AG04449 (cell line): ENCODE results near the gene RALB.
"Not testable (repeated sequence)": the region's sequence is repeated elsewhere in the genome, so short reads cannot be mapped to it uniquely, and the experiment has no call there.

Source experiments
- CTCF ChIA-PET: fragments of 350-600 bp; formaldehyde crosslinking; extraction: SDS; loops from one replicate; lab custom pipeline; 2021; ENCODE audit warnings: antibody characterized with exemption; lab: Yijun Ruan, JAX
- POLR2A ChIA-PET: fragments of 400-600, 350-600 bp; formaldehyde crosslinking; extraction: SDS; loops from one replicate; lab custom pipeline; 2020; ENCODE audit warnings: antibody characterized with exemption, inconsistent platforms; lab: Yijun Ruan, JAX
- DNase-seq: peaks from one replicate; pipeline ENCODE4 v3.0.0-alpha.2; 2010; ENCODE audit warnings: low read depth, low spot score
- H3K4me3 ChIP-seq: 2 replicates; pipeline ENCODE4 v1.5.1; 2011; ENCODE audit warnings: low read depth, mild to moderate bottlenecking, control low read depth, low read length
- TF ChIP-seq, protein P1 (sequence below): IDR thresholded peaks from one replicate; pipeline ENCODE4 v1.5.1; 2011; ENCODE audit warnings: mild to moderate bottlenecking, moderate library complexity, low read length, control low read depth, inconsistent platforms; ENCODE audit not compliant: insufficient read depth; ENCODE audit errors: missing control alignments

RALB gene

DNA sequence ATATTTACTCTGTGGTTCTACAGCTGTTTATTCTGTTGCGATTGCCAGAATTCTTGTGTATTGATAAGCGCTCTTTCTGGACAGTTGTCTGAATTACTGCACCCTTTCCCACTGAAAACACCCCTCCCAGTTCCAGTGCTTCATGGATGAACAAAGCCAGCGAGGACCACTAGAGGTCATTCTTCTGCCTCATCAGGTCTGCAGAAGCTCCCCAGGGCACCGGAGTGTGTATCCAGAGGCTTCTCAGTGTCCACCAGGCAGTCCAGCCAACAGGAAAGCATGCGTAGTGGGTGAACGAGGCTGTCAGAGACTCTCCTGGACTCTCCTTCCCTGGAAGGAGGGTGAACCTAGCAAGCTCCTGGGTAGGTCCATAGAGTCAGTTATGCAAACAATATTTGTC is 52.6 kb downstream of the RALB start:
- TF ChIP-seq, protein P1, sequence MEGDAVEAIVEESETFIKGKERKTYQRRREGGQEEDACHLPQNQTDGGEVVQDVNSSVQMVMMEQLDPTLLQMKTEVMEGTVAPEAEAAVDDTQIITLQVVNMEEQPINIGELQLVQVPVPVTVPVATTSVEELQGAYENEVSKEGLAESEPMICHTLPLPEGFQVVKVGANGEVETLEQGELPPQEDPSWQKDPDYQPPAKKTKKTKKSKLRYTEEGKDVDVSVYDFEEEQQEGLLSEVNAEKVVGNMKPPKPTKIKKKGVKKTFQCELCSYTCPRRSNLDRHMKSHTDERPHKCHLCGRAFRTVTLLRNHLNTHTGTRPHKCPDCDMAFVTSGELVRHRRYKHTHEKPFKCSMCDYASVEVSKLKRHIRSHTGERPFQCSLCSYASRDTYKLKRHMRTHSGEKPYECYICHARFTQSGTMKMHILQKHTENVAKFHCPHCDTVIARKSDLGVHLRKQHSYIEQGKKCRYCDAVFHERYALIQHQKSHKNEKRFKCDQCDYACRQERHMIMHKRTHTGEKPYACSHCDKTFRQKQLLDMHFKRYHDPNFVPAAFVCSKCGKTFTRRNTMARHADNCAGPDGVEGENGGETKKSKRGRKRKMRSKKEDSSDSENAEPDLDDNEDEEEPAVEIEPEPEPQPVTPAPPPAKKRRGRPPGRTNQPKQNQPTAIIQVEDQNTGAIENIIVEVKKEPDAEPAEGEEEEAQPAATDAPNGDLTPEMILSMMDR: peak; percentile 35
- ChIA-PET CTCF (interaction anchor here (1.0 to 11.3 kb wide), 6 partner anchors 7 to 376 kb away, joined by 3 to 137 read pairs (median 6); no protein-coding TSS in a partner anchor), POLR2A (no interaction called here)
- no peak overlapping the region for H3K4me3 ChIP-seq
- no peak for DNase-seq

DNA sequence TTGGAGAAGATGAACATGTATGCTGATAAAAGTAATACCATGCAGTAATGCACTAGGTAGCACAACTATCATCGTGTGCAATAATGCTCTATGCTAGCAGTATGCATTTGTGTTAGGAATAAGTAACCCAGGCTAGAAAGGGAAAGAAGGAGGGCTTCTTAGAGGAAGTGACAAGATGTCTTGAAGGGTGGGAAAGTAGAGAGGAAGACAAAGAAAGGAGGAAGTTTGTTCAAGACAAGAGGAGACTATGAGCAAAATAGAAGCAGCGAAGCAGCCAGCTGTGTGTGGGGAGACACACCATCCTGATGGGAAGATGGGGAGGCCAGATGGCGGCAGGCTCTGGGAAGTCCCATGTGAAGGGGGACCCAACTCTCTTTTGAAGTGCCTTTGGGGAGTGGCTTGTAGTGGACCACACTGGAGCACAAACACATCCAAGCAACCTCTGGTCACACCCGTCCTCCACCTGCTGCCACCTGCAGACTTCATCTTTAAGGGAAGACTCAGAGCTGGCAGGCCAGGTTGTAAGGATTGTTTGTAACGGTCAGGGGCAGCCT is 53.4 kb downstream of the RALB start:
- POLR2A ChIA-PET: no interaction called here
- no peak for DNase-seq
- TF ChIP-seq, protein P1: no peak
- CTCF ChIA-PET: interaction anchor here (0.7 to 11.3 kb wide), 6 partner anchors 6 to 375 kb away, joined by 3 to 137 read pairs (median 6); no protein-coding TSS in a partner anchor
- no peak overlapping the region for H3K4me3 ChIP-seq

DNA sequence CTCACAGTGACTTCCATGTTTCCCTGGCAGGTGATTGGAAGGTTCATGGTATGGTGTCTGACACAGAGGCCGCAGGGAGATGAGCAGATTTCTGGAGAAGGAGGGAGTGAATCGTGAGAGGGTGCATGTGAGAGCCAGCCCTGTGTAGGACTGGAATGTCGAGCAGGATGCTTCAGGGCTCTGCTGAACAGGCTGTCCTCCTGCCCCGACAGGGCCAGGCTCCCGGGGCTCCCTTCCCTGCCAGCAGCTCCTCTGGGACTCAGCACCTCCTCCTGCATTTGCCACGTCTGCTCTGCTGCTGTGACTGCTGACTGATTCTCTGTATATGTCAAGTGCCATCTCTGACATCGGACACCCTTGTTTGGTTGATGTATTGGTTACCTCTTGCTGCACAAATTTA is 54.8 kb downstream of the RALB start:
- ChIA-PET POLR2A (no interaction called here), CTCF (interaction anchor here (0.7 to 1.6 kb wide), 3 partner anchors 15 to 373 kb away, joined by 3 to 4 read pairs (median 3); no protein-coding TSS in a partner anchor)
- H3K4me3 ChIP-seq: no peak overlapping the region
- DNase-seq: no peak
- TF ChIP-seq, protein P1: no peak

DNA sequence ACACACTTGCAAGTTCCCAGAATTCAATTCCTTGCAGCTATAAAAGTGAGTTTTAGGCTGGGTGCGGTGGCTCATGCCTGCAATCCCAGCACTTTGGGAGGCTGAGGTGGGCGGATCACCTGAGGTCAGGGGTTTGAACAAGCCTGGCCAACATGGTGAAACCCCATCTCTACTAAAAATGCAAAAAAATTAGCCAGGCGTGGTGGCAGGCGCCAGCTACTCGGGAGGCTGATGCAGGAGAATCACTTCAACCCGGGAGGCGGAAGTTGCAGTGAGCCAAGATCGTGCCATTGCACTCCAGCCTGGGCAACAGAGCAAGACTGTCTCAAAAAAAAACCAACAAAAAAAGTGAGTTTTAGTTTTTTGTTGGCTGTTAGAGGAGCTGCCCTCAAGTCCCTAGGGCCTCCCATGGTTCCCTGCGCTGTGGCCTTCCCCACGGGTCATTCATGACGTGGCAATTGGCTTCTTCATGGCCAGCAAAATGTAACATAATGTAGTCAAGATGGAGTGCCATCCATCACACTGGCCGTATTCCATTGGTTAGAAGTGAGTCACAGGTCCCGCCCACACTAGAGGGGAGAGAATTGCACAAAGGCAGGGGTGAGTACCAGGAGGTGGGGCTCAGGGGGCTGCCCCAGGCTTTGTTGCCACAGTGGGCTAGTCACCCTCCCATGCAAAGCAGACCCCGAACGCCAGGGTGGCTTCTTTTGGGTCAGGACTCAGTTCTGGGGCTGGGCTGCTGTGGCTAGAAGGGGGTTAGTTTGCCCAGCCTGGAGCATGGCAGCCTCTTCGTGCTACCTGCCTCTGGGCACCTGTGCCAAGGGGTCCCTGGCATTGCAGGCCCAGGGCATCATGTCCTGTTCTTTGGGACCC is 55.6 kb downstream of the RALB start:
- ChIA-PET POLR2A (no interaction called here), CTCF (interaction anchor here (0.7 to 12.0 kb wide), 5 partner anchors 8 to 373 kb away, joined by 3 to 202 read pairs (median 4); no protein-coding TSS in a partner anchor)
- TF ChIP-seq, protein P1: no peak
- H3K4me3 ChIP-seq: no peak overlapping the region
- no peak for DNase-seq

DNA sequence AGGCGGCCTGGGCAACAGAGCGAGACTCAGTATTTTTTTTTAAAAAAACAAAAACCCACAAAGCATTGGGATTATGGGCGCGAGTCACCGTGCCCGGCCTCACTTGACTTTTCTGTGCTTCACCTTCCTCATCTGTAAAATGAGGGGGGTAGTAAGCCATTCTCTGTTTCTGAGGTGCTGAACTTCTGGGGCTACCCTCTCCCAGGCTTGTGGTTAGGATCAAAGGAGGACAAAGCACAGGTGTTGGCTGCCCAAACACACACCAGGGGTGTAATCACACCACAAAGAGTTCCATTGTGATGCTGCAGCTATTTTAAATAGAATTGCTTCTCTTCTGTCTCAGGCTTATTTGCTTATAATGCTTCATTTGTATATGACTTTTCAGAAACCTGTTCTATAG is 57.5 kb downstream of the RALB start:
- ChIA-PET CTCF (interaction anchor here (0.6 to 12.0 kb wide), 3 partner anchors 10 to 371 kb away, joined by 3 to 202 read pairs (median 137); no protein-coding TSS in a partner anchor), POLR2A (no interaction called here)
- H3K4me3 ChIP-seq: no peak overlapping the region
- TF ChIP-seq, protein P1: no peak
- no peak for DNase-seq

DNA sequence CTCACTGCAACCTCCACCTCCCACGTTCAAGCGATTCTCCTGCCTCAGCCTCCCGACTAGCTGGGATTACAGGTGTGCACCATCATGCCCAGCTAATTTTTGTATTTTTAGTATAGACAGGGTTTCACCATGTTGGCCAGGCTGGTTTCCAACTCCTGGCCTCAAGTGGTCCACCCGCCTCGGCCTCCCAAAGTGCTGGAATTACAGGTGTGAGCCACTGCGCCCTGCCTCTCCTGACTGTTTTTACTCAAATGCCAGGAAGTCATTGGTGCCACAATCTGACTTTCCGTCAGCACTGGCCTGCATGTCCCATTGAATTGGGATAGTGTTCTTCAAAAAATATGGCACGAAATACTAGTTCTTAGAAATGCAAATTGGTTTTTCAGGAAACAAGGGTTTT is 58.2 kb downstream of the RALB start:
- H3K4me3 ChIP-seq, POLR2A ChIA-PET, DNase-seq: not testable (repeated sequence)
- CTCF ChIA-PET: interaction anchor here (1.2 to 12.0 kb wide), 4 partner anchors 11 to 371 kb away, joined by 4 to 202 read pairs (median 84); no protein-coding TSS in a partner anchor
